ENCODE results near the gene TBRG4. TPM values are rescaled to one million over a fixed set of nuclear protein-coding genes. Genes with fewer than 3 reads are reported as not detected.

The TBRG4 gene
- total RNA-seq, 2 donors from 2014 or later, result 63.6 to 85.1 TPM

DNA sequence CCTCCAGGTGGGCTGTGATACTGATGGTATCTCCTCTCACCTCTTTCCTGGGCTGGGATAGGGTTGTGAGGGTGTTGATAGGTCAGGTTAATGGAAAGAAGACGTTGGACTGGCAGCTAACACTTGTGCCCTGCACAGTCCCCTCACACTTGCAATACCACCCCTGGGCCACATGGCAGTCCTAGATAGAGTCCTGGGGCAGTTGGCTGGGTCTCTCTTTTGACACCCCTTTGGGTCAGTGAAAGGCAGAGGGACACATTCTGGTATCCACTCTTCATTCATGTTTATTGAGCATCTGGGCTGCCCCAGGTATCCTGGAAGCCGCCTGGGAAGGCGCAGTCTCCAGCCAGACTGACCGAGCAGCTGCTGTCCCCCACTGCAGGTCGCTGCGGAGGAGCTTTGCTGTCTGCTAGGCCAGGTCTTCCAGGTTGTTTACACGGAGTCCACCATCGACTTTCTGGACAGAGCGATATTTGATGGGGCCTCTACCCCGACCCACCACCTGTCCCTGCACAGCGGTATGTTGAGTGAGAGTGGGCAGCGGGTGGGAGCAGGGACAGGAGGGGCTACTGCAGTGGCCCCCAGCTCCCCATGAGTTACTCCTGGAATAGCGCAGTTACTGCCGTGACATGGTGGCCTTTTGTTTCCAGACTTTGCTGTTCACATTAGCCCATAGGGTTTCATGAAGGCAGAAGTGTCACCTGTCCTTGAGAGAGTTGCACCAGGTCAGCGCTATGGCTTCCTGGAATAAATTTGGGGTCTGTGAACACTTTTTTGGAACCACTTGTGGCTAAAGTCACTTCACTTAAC lies 41.8 kb downstream of the TBRG4 start:
- ATAC-seq, result no peak
- H3K27ac Mint-ChIP-seq, result peak overlapping the region; percentile 24
- no peaks in the 10 kb centered on the region for H3K27me3 Mint-ChIP-seq

GRCh38 chr7:45068236-45069023 lies 43.1 kb downstream of the TBRG4 start:
- no peaks in the 10 kb centered on the region for H3K9me3 ChIP-seq (ENCODE audit: control insufficient read depth, low read length, poor library complexity, severe bottlenecking)
- no peaks in the 10 kb centered on the region for H3K27me3 Mint-ChIP-seq
- peaks cover 17% of the 10 kb centered on the region for H3K36me3 Mint-ChIP-seq (ENCODE audit: low read depth)
- peak overlapping the region; percentile 24 for H3K27ac Mint-ChIP-seq
- no peak for ATAC-seq
- no peak overlapping the region for H3K4me3 Mint-ChIP-seq
- DNase-seq, result no peak
- H3K4me1 Mint-ChIP-seq, result peaks cover 15% of the 10 kb centered on the region

More for the DNA sequence above, 41.8 kb downstream of the TBRG4 start:
- H3K4me3 Mint-ChIP-seq, result no peak overlapping the region
- H3K9me3 ChIP-seq (ENCODE audit: control insufficient read depth, low read length, poor library complexity, severe bottlenecking), result no peaks in the 10 kb centered on the region
- H3K36me3 Mint-ChIP-seq (ENCODE audit: low read depth), result peaks cover 17% of the 10 kb centered on the region
- no peak for DNase-seq
- peaks cover 14% of the 10 kb centered on the region for H3K4me1 Mint-ChIP-seq

GRCh38 chr7:45067582-45067981 lies 43.9 kb downstream of the TBRG4 start:
- H3K4me3 Mint-ChIP-seq, result no peak overlapping the region
- no peaks in the 10 kb centered on the region for H3K9me3 ChIP-seq (ENCODE audit: control insufficient read depth, low read length, poor library complexity, severe bottlenecking)
- ATAC-seq (no peak), DNase-seq (no peak)
- peaks cover 10% of the 10 kb centered on the region for H3K4me1 Mint-ChIP-seq
- H3K36me3 Mint-ChIP-seq (ENCODE audit: low read depth), result peaks cover 12% of the 10 kb centered on the region
- no peaks in the 10 kb centered on the region for H3K27me3 Mint-ChIP-seq
- no peak overlapping the region for H3K27ac Mint-ChIP-seq

DNA sequence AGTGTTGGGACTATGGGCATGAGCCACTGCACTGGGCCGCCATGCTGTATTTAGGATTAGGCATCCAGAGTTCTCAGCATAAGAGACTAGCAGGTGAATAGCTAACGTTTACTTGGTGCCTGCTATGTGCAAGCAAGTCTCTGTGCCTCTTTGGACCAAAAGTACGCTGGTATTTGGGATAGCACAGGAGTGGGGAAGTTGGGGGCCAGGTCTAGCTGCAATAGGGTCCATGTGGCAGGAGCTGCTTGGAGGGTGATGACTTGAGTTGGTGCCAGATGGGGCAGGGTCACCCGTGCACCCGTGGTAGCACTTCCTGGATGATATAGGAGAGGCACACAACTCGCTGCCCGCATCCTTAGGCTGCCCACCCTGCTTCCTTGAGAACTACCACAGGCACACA lies 45.1 kb downstream of the TBRG4 start:
- Mint-ChIP-seq H3K27me3 (no peaks in the 10 kb centered on the region), H3K36me3 (ENCODE audit: low read depth) (peaks cover 7% of the 10 kb centered on the region), H3K4me3 (no peak overlapping the region), H3K4me1 (peaks cover 17% of the 10 kb centered on the region), H3K27ac (no peak overlapping the region)
- H3K9me3 ChIP-seq (ENCODE audit: control insufficient read depth, low read length, poor library complexity, severe bottlenecking), result no peaks in the 10 kb centered on the region
- DNase-seq (no peak), ATAC-seq (no peak)

- no peaks in the 10 kb centered on the region for H3K9me3 ChIP-seq (ENCODE audit: control insufficient read depth, low read length, poor library complexity, severe bottlenecking)
- H3K4me1 Mint-ChIP-seq, result peaks cover 26% of the 10 kb centered on the region
- H3K36me3 Mint-ChIP-seq (ENCODE audit: low read depth), result peaks cover 12% of the 10 kb centered on the region
- no peak overlapping the region for H3K4me3 Mint-ChIP-seq
- DNase-seq (no peak), ATAC-seq (no peak)
- no peaks in the 10 kb centered on the region for H3K27me3 Mint-ChIP-seq
- H3K27ac Mint-ChIP-seq, result peak overlapping the region; percentile 76
Observed at GRCh38 chr7:45065031-45065995, 46.2 kb downstream of the TBRG4 start.

DNA sequence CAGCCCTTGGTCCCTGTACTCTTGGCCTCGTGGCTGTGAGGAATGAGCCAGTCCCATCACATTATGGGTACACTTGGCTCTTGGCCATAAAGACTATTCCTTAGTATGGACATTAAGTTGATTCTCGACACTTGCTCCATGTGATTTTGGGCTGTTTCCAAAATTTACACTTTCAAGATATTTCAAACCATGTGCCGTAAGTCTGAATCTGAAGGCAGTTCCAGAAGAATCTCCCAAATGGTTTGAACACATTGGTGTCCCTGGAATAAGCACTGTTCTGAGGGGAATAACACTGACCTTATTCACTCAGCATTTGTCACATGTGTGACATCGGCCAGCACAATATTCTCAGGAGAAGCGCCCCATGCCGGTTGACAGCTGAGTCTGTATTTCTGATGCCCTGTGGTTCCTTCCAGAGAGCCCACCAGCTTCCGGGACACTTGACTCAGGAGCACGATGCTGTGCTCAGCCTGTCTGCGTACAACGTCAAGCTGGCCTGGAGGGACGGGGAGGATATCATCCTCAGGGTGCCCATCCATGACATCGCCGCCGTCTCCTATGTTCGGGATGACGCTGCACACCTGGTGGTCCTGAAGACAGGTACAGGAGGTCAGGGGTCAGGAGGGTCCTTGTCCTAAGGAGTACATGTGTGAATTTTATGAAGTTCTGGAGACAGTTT lies 47.3 kb downstream of the TBRG4 start:
- peaks cover 30% of the 10 kb centered on the region for H3K4me1 Mint-ChIP-seq
- DNase-seq, result no peak
- peak overlapping the region; percentile 76 for H3K27ac Mint-ChIP-seq
- H3K9me3 ChIP-seq (ENCODE audit: control insufficient read depth, low read length, poor library complexity, severe bottlenecking), result no peaks in the 10 kb centered on the region
- H3K4me3 Mint-ChIP-seq, result no peak overlapping the region
- peaks cover 14% of the 10 kb centered on the region for H3K36me3 Mint-ChIP-seq (ENCODE audit: low read depth)
- ATAC-seq, result no peak
- H3K27me3 Mint-ChIP-seq, result no peaks in the 10 kb centered on the region

GRCh38 chr7:45061806-45062425 lies 49.6 kb downstream of the TBRG4 start:
- peaks cover 43% of the 10 kb centered on the region for H3K4me1 Mint-ChIP-seq
- no peaks in the 10 kb centered on the region for H3K9me3 ChIP-seq (ENCODE audit: control insufficient read depth, low read length, poor library complexity, severe bottlenecking)
- no peak overlapping the region for H3K4me3 Mint-ChIP-seq
- H3K27ac Mint-ChIP-seq, result peak overlapping the region; percentile 92
- H3K36me3 Mint-ChIP-seq (ENCODE audit: low read depth), result peaks cover 12% of the 10 kb centered on the region
- DNase-seq, result no peak
- peak; percentile 48 for ATAC-seq
- no peaks in the 10 kb centered on the region for H3K27me3 Mint-ChIP-seq

GRCh38 chr7:45061352-45061751 lies 50.1 kb downstream of the TBRG4 start:
- H3K27ac Mint-ChIP-seq, result peak overlapping the region; percentile 92
- peaks cover 44% of the 10 kb centered on the region for H3K4me1 Mint-ChIP-seq
- ATAC-seq (no peak), DNase-seq (no peak)
- H3K27me3 Mint-ChIP-seq, result no peaks in the 10 kb centered on the region
- H3K36me3 Mint-ChIP-seq (ENCODE audit: low read depth), result peaks cover 12% of the 10 kb centered on the region
- no peak overlapping the region for H3K4me3 Mint-ChIP-seq
- no peaks in the 10 kb centered on the region for H3K9me3 ChIP-seq (ENCODE audit: control insufficient read depth, low read length, poor library complexity, severe bottlenecking)

DNA sequence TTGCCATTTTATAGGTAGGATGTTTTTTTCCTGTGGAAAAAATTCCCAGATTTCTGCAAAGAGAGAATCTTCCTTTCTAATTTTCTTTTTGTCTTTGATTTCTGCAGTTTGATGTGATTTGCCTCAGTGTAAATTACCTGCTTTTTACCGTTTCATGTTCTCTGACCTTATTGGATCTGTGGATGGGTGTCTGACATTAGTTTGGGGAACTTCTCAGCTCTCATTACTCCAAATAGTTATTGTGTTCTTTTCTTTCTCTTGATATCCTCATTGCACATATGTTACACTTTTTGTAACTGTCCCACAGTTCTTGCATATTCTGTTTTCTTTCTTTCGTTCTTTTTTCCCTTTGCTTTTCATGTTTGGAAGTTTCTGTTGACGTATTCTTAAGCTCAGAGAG lies 51.2 kb downstream of the TBRG4 start:
- peaks cover 48% of the 10 kb centered on the region for H3K4me1 Mint-ChIP-seq

DNA sequence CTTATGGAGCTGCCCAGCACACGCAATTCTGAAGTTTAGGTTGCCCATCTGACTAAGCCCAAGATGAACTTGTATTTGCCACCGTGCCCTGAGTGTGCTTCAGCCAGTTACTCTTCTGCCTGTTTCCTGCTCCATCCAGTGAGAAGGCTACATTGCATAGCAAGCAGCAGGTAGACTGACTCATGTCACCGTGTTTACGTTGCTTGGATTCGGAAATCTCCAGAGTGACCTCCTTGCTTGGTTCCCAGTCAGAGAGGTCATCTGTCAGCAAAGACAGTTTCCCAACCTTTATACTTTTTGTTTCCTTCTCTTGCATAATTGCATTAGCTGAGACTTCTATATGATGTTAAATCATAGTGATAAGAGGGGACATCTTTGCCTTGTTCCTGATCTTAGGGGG lies 53.6 kb downstream of the TBRG4 start:
- ATAC-seq (no peak), DNase-seq (no peak)
- Mint-ChIP-seq H3K27ac (peak overlapping the region; percentile 62), H3K4me1 (peaks cover 62% of the 10 kb centered on the region), H3K27me3 (no peaks in the 10 kb centered on the region), H3K36me3 (ENCODE audit: low read depth) (peaks cover 12% of the 10 kb centered on the region), H3K4me3 (no peak overlapping the region)
- H3K9me3 ChIP-seq (ENCODE audit: control insufficient read depth, low read length, poor library complexity, severe bottlenecking), result no peaks in the 10 kb centered on the region

More for the DNA sequence above, 51.2 kb downstream of the TBRG4 start:
- no peaks in the 10 kb centered on the region for H3K27me3 Mint-ChIP-seq
- DNase-seq (no peak), ATAC-seq (no peak)
- peaks cover 9% of the 10 kb centered on the region for H3K36me3 Mint-ChIP-seq (ENCODE audit: low read depth)
- H3K4me3 Mint-ChIP-seq, result no peak overlapping the region
- H3K9me3 ChIP-seq (ENCODE audit: control insufficient read depth, low read length, poor library complexity, severe bottlenecking), result no peaks in the 10 kb centered on the region
- peak overlapping the region; percentile 92 for H3K27ac Mint-ChIP-seq

DNA sequence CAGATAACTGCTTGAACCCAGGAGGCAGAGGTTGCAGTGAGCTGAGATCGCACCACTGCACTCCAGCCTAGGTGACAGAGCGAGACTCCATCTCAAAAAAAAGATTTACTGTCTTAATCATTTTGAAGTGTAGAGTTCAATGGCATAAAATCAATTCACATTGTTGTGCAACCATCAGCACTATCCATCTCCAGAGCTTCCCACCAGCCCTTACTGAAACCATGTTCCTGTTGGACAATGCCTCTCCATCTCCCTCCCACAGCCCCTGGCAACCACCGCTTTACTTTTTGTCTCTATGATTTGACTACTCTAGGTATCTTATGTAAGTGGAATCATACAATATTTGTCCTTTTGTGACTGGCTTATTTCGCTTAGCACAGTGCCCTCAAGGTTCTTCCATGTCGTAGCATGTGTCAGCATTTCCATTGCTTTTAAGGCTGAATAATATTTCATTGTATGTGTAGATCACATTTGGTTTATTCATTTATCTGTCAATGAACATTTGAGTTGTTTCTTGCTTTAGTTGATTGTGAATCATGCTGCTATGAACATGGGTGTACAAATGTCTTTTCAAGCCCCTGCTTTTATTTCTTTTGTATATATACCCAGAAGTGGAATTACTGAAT lies 55.8 kb downstream of the TBRG4 start:
- no peaks in the 10 kb centered on the region for H3K27me3 Mint-ChIP-seq

DNA sequence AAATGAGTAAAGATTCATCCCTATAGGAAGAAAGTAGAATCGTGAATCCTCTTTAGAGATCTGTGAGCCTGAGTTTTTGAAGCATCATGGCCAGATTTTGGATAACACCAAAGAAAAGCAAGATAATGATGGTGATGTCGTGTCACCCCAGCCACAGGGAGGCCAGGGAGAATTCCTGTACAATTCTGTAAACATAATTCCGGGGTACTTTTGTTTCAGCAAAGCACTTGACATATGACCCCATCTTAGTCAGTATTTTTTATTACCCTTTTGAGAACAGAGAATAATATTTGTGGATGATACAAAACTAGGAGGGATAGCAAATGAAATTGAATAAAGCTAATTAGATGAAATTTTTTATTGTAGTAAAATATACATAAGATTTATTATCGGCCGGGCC lies 56.5 kb downstream of the TBRG4 start:
- Mint-ChIP-seq H3K27ac (peak overlapping the region; percentile 87), H3K4me3 (no peak overlapping the region), H3K36me3 (ENCODE audit: low read depth) (peaks cover 7% of the 10 kb centered on the region), H3K4me1 (peaks cover 54% of the 10 kb centered on the region), H3K27me3 (no peaks in the 10 kb centered on the region)
- H3K9me3 ChIP-seq (ENCODE audit: control insufficient read depth, low read length, poor library complexity, severe bottlenecking), result no peaks in the 10 kb centered on the region
- ATAC-seq (no peak), DNase-seq (no peak)

More for the DNA sequence above, 55.8 kb downstream of the TBRG4 start:
- DNase-seq (no peak), ATAC-seq (no peak)
- Mint-ChIP-seq H3K36me3 (ENCODE audit: low read depth) (peaks cover 9% of the 10 kb centered on the region), H3K4me1 (peaks cover 57% of the 10 kb centered on the region), H3K27ac (peak overlapping the region; percentile 54), H3K4me3 (peak overlapping the region; percentile 41)
- no peaks in the 10 kb centered on the region for H3K9me3 ChIP-seq (ENCODE audit: control insufficient read depth, low read length, poor library complexity, severe bottlenecking)
